ENCODE measurements around the gene FMO3.

The FMO3 gene

GRCh38 chr1:171117085-171117484 lies 26.4 kb downstream of the FMO3 start:
- no peak for FAIRE-seq

- FAIRE-seq, result no peak
These were observed 28.9 kb downstream of the FMO3 start for GRCh38 chr1:171119648-171120047.

GRCh38 chr1:171122299-171122698 lies 31.6 kb downstream of the FMO3 start:
- no peak for FAIRE-seq

GRCh38 chr1:171122893-171123292 lies 32.2 kb downstream of the FMO3 start:
- FAIRE-seq, result no peak

GRCh38 chr1:171126504-171126903 lies 35.8 kb downstream of the FMO3 start:
- no peak for FAIRE-seq

GRCh38 chr1:171127099-171127498 lies 36.4 kb downstream of the FMO3 start:
- no peak for FAIRE-seq

- FAIRE-seq, result no peak
These were observed 36.8 kb downstream of the FMO3 start for GRCh38 chr1:171127501-171127900.

- no peak for FAIRE-seq
These were observed 37.8 kb downstream of the FMO3 start for GRCh38 chr1:171128463-171128862.

- no peak for FAIRE-seq
These were observed 43.7 kb downstream of the FMO3 start for GRCh38 chr1:171134204-171134923.

DNA sequence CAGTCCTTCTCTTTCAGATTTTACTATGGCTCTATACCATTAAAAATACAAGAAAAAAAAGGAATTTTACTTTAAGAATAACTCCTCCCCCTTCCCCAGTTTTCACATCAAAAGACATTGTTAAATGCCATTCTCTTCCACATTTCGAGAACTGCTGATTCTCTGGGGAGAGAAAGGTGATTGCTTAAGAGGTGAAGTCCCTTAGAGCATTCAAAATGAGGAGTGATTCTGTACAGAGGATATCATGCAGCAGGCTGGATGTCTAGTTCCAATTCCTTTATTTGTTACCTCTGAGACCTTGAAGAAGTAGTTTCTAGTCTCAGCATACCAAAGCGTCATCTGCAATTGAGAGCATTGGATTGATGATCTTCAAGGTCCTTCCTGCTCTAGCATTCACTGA lies 46.9 kb downstream of the FMO3 start:
- no peak for FAIRE-seq

- FAIRE-seq, result no peak
These were observed 48.3 kb downstream of the FMO3 start for GRCh38 chr1:171138980-171139379.

GRCh38 chr1:171139890-171140289 lies 49.2 kb downstream of the FMO3 start:
- no peak for FAIRE-seq

DNA sequence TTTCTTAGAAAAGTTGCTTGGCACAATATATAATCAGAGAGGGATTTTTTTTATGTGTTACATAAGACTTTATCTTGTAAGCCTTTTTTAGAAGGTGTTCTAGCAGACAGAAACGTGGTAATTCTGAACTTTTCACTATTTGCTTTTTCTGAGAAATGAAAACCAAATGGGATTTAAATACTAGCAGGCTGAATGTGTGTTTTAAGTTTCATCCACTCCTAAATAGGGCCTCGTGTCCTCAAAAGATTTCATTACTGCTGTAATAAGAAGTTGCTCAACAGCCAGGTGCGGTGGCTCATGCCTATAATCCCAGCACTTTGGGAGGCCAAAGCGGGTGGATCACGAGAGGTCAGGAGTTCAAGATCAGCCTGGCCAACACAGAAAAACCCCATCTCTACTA lies 49.7 kb downstream of the FMO3 start:
- no peak for FAIRE-seq

DNA sequence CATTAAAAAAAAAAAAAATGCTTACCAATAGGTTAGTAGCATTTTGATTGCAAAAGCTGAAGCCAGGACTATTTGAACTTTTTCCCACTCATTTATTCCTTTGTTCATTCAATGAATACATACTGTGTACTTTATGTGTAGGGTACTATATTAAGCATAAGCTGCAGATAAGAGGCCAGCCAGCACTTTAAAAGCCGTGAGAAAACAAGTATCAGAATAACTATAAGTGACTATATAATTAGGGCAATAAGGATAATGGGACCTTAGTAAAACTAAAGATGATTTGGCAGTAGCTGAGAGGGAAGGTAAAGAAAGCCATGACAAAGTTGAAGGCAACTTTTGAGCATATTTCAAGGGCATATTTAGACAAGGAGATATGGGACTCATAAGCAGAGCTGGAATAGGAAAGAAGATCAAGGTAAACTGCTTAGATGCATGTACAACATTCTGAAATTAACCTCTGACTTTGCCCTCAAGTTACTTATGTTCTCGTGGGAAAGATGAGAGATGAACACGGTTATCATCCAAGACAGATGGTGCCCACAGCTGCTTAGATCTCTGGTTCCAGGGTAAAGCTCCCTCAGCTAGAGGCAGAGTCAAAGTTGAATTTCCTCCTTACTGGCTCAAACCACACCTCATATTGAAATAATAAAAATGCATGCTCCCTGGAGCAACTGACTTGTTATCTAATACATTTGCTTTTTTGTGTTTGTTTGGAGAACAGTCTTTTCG lies 50.4 kb downstream of the FMO3 start:
- FAIRE-seq, result no peak

GRCh38 chr1:171141688-171142415 lies 51.1 kb downstream of the FMO3 start:
- FAIRE-seq, result no peak

DNA sequence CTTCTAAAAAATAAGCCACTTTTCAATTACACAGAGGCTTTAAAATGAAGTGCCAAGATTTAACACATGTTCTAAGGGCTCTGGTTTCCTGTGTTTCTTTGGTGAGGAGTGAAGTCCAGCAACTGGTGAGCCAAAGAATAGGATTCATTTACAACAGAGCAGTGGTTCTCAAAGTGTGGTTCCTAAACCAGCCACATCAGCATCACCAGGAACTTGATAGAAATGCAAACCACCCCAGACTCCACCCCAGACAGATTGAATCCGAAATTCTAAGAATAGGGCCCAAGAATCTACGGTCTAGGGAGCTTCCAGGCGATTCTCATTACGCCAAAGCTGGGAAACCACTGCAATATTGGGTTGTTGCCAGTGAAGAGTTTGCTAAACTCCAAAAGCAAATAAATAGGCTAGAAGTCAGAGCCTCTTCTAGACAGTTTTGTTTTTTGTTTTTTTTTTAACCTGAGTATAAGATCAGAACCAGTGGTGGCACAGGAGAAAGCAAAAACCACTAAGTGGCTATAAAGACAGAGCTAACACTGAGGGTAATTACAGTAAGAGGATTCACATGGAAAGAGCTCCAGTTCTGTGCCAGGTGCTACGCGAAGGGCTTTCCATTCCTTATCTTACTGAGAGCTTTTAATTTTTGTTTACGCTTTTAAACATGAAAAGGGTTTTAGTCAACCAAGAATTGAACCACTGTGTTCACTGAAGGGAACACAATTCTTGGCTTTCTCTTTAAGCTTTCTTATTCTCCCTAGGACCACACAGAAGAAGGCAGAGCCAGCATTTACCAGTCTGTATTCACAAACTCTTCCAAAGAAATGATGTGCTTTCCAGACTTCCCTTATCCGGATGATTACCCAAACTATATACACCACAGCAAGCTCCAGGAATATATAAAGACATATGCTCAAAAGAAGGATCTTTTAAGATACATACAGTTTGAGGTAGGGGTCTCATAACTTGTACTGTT lies 52.0 kb downstream of the FMO3 start:
- no peak for FAIRE-seq

DNA sequence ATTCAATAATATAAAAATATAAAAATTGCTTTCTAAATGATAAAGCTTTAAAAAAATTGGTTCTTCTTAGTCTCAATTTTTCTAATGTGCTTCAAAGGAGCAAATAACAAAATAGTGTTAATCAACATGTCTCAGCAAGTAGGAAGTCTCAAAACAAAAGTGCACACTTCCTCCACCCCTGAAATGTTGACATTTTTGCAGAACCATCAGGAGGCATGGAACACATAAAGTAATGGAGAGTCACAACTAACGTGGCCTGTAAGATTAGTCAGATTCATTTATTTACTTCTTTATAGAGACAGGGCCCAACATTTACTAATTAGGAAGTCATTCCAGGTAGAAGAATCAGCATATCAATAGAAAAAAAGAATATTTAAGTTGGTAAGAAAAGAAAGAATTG lies 59.5 kb downstream of the FMO3 start:
- FAIRE-seq, result no peak

DNA sequence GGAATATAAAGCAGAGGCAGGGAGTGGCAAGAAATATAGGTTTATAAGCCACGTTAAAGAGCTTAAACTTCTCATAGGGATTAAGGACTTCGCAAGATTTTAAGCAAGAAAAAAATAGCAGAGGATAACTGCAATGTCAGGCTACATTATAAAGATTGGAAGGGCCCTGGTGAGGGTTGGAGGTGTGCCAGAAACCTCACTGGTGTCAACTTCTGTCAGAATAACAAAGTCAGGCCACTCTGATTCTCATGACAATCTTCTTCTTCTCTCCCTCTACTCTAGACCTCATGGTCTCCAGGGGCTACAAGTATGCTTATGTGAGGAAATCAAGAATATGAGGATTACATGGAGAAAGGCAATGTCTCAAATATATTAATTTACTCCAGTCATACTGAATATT lies 61.8 kb downstream of the FMO3 start:
- no peak for FAIRE-seq

- no peak for FAIRE-seq
These were observed 64.8 kb downstream of the FMO3 start for GRCh38 chr1:171155484-171155883.

GRCh38 chr1:171158096-171158495 lies 67.4 kb downstream of the FMO3 start:
- FAIRE-seq, result no peak

DNA sequence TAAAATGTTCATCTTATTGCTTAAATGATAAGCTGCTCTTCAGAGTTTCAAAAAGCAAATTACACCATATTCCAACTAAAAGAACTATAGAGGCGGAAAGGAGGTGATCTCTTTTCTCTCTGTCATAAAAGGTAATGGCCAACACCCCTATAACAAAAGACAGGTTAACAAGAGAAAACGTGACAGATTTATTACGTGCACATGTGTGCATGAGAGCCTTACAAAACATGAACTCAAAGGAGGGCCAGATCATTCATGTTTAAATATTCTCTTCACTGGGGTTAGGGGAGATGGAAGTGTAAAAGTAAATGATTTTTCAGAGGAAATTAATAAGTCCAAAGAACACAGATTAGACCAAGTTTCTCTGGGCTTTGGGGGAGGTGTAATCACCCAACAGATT lies 67.8 kb downstream of the FMO3 start:
- FAIRE-seq, result no peak

DNA sequence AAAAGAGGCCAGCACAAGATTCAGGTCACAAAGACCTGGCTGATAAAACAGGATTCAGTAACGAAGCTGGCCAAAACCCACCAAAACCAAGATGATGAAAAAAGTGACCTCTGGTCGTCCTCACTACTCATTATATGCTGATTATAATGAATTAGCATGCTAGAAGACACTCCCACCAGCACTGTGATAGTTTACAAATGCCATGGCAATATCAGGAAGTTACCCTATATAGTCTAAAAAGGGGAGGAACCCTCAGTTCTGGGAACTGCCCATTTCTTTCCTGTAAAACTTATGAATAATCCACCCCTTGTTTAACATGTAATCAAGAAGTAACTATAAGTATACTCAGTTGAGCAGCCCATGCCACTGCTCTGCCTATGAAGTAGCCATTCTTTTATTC lies 68.4 kb downstream of the FMO3 start:
- no peak for FAIRE-seq

- FAIRE-seq, result no peak
These were observed 69.5 kb downstream of the FMO3 start for GRCh38 chr1:171160211-171160610.
